SH-SY5Y (cell line): Measurements from ENCODE around the gene COG8.

Source experiments
- GATA2 ChIP-seq: IDR thresholded peaks from 2 replicates; pipeline ENCODE4 v1.6.1; 2011; ENCODE audit warnings: mild to moderate bottlenecking, low read depth, low read length
- GATA3 ChIP-seq: IDR thresholded peaks from 2 replicates; pipeline ENCODE4 v1.6.1; 2011; ENCODE audit warnings: low read depth, mild to moderate bottlenecking, low read length, moderate library complexity

The COG8 gene

GRCh38 chr16:69318177-69318910 is 21.0 kb downstream of the COG8 start:
- no peak for TF ChIP-seq GATA3
- no peak for TF ChIP-seq GATA2

GRCh38 chr16:69316595-69317034 is 22.7 kb downstream of the COG8 start:
- TF ChIP-seq GATA3 (no peak), GATA2 (no peak)

- no peak for TF ChIP-seq GATA2
- TF ChIP-seq GATA3 = no peak
Observed at GRCh38 chr16:69315486-69316311, 23.7 kb downstream of the COG8 start.

- TF ChIP-seq GATA3 = no peak
- no peak for TF ChIP-seq GATA2
Observed at GRCh38 chr16:69314534-69314933, 24.8 kb downstream of the COG8 start.

- TF ChIP-seq GATA2 (no peak), GATA3 (no peak)
Observed at GRCh38 chr16:69313469-69313868, 25.9 kb downstream of the COG8 start.

- no peak for TF ChIP-seq GATA3
- no peak for TF ChIP-seq GATA2
Observed at GRCh38 chr16:69311533-69312387, 27.6 kb downstream of the COG8 start.

GRCh38 chr16:69310653-69311532 is 28.5 kb downstream of the COG8 start, which contains the start of gene VPS4A:
VPS4A (plus strand) TSS chr16:69311350; CDS start chr16:69311512, 162 bp downstream.
- TF ChIP-seq GATA3 = no peak
- TF ChIP-seq GATA2 = no peak

GRCh38 chr16:69309316-69309715 is 30.0 kb downstream of the COG8 start:
- TF ChIP-seq GATA2 = no peak
- TF ChIP-seq GATA3 = no peak

GRCh38 chr16:69307856-69308255 is 31.5 kb downstream of the COG8 start:
- TF ChIP-seq GATA3 (no peak), GATA2 (no peak)

- no peak for TF ChIP-seq GATA3
Observed at GRCh38 chr16:69307091-69307490, 32.3 kb downstream of the COG8 start.

GRCh38 chr16:69306031-69306430 is 33.3 kb downstream of the COG8 start:
- TF ChIP-seq GATA3 = no peak
- TF ChIP-seq GATA2 = no peak

- TF ChIP-seq GATA2 (no peak), GATA3 (no peak)
Observed at GRCh38 chr16:69302301-69302700, 37.1 kb downstream of the COG8 start.

- TF ChIP-seq GATA2 (no peak), GATA3 (no peak)
Observed at GRCh38 chr16:69301861-69302260, 37.5 kb downstream of the COG8 start.
